ENCODE data around the gene CFAP68. TPM values are rescaled to one million over a fixed set of nuclear protein-coding genes. Genes with fewer than 3 reads are reported as not detected.

CFAP68 gene
- total and polyA plus RNA-seq, 11 donors, result 11.9 to 39.5 (median 31.8) TPM

GRCh38 chr11:111918390-111919256, 39.3 kb downstream of the CFAP68 start, which contains the start of gene C11orf52:
C11orf52 (plus strand) TSS chr11:111918913; CDS start chr11:111918973, 60 bp downstream.
- TF ChIP-seq, protein P1, sequence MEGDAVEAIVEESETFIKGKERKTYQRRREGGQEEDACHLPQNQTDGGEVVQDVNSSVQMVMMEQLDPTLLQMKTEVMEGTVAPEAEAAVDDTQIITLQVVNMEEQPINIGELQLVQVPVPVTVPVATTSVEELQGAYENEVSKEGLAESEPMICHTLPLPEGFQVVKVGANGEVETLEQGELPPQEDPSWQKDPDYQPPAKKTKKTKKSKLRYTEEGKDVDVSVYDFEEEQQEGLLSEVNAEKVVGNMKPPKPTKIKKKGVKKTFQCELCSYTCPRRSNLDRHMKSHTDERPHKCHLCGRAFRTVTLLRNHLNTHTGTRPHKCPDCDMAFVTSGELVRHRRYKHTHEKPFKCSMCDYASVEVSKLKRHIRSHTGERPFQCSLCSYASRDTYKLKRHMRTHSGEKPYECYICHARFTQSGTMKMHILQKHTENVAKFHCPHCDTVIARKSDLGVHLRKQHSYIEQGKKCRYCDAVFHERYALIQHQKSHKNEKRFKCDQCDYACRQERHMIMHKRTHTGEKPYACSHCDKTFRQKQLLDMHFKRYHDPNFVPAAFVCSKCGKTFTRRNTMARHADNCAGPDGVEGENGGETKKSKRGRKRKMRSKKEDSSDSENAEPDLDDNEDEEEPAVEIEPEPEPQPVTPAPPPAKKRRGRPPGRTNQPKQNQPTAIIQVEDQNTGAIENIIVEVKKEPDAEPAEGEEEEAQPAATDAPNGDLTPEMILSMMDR (IDR thresholded peaks at IDR 0.05), result no peak
- TF ChIP-seq POLR2A (IDR thresholded peaks at IDR 0.05), result no peak
- no peaks in the 10 kb centered on the region for H3K9me3 ChIP-seq
- H3K4me3 ChIP-seq, result peak within 1 kb of the TSS in 3 of 12 donors; percentile 13 to 24 (median 17)
- DNase-seq (peak in 2 of 5 donors; percentile 43 to 45), ATAC-seq (no peak)
- 48 to 53% (median 51%) methylated on average over 19 of the region's 19 CpGs for WGBS, 4 donors
- peak within 1 kb of the TSS in 10 of 12 donors; percentile 7 to 67 (median 56) for H3K27ac ChIP-seq
- intact Hi-C loops (cut with DNase I), result no loop called here
- H3K36me3 ChIP-seq, result peaks cover 0 to 6% (median 0%) of the 10 kb centered on the region in 9 donors
- H3K27me3 ChIP-seq, result no peaks in the 10 kb centered on the region
- H3K4me1 ChIP-seq, result peaks cover 0 to 49% (median 23%) of the 10 kb centered on the region in 12 donors

GRCh38 chr11:111920908-111921307, 41.6 kb downstream of the CFAP68 start:
- no peaks in the 10 kb centered on the region for H3K9me3 ChIP-seq
- no peaks in the 10 kb centered on the region for H3K36me3 ChIP-seq
- DNase-seq (no peak), ATAC-seq (peak in 2 of 4 donors; percentile 20 to 53)
- intact Hi-C loops (cut with DNase I), result loop anchor here in 2 of 10 donors (5.0 to 10.0 kb wide), 2 partner anchors 44 to 164 kb away; partner anchors contain the start of genes CFAP68 (in 1 of the 2), FDXACB1 (in 1 of the 2), SDHD (in 1 of the 2) and TIMM8B (in 1 of the 2)
- 30 to 61% (median 56%) methylated on average over 2 of the region's 2 CpGs for whole genome bisulfite sequencing, 4 donors
- peak overlapping the region in 7 of 12 donors; percentile 4 to 96 (median 27) for H3K27ac ChIP-seq
- H3K4me3 ChIP-seq, result no peak overlapping the region
- peaks cover 0 to 57% (median 27%) of the 10 kb centered on the region in 12 donors for H3K4me1 ChIP-seq
- no peaks in the 10 kb centered on the region for H3K27me3 ChIP-seq
- TF ChIP-seq, protein P1 (IDR thresholded peaks at IDR 0.05), result no peak
- TF ChIP-seq POLR2A (IDR thresholded peaks at IDR 0.05), result no peak

GRCh38 chr11:111921541-111922230, 42.3 kb downstream of the CFAP68 start:
- WGBS, 4 donors, result 88 to 91% (median 90%) methylated on average over 7 of the region's 7 CpGs
- TF ChIP-seq POLR2A (IDR thresholded peaks at IDR 0.05), result no peak
- TF ChIP-seq, protein P1 (IDR thresholded peaks at IDR 0.05), result no peak
- no peaks in the 10 kb centered on the region for H3K36me3 ChIP-seq
- no peaks in the 10 kb centered on the region for H3K9me3 ChIP-seq
- H3K27me3 ChIP-seq, result no peaks in the 10 kb centered on the region
- DNase-seq, result no peak
- intact Hi-C loops (cut with DNase I), result loop anchor here in 2 of 10 donors (5.0 to 10.0 kb wide), 2 partner anchors 44 to 163 kb away; partner anchors contain the start of genes CFAP68 (in 1 of the 2), FDXACB1 (in 1 of the 2), SDHD (in 1 of the 2) and TIMM8B (in 1 of the 2)
- peaks cover 0 to 65% (median 34%) of the 10 kb centered on the region in 12 donors for H3K4me1 ChIP-seq
- H3K27ac ChIP-seq, result peak overlapping the region in 7 of 12 donors; percentile 88 to 98 (median 93)
- H3K4me3 ChIP-seq, result no peak overlapping the region
- ATAC-seq, result no peak

Data from heart left ventricle (tissue), 16 donors.